SK-N-SH (cell line): ENCODE measurements around the gene CLDN14. TPM values are rescaled to one million over a fixed set of nuclear protein-coding genes. Genes with fewer than 3 reads are reported as not detected.

Experiments
- CTCF ChIA-PET: fragments of 300-600, 350-600 bp; formaldehyde crosslinking; extraction: SDS; loops from one replicate; lab custom pipeline; 2021; lab: Yijun Ruan, JAX
- POLR2A ChIA-PET: fragments of 350-600 bp; sonication (Branson Sonifier 250); formaldehyde crosslinking; extraction: SDS; loops from one replicate; lab custom pipeline; 2020; ENCODE audit warnings: antibody characterized with exemption, inconsistent platforms; lab: Yijun Ruan, JAX
- DNase-seq: peaks from one replicate; pipeline ENCODE4 v3.0.0; 2012
- H2AFZ ChIP-seq: fragments of 200-600 bp; sonication (generic); 2 replicates; pipeline ENCODE4 v1.8.1; 2016; ENCODE audit warnings: antibody characterized with exemption, mild to moderate bottlenecking, low read depth
- H3F3A ChIP-seq: fragments of 200-600 bp; sonication (generic); replicated peaks from 2 replicates; pipeline ENCODE3; 2016; ENCODE audit warnings: antibody characterized with exemption, mild to moderate bottlenecking; ENCODE audit not compliant: insufficient read depth
- H3K27ac ChIP-seq, 2 experiments: fragments of 200-500 bp in 1 of 2; fragments of 200-600 bp in 1 of 2; sonication (Bioruptor generic) in 1 of 2; sonication (generic), shearing (Covaris generic) in 1 of 2; 2 replicates each; pipeline versions ENCODE4 v1.5.1 to v1.6.1; 2014 to 2016; ENCODE audit warnings: low read depth in 2 of 2, inconsistent platforms in 1 of 2, low read length in 1 of 2, mild to moderate bottlenecking in 1 of 2, mixed read lengths in 1 of 2
- H3K27me3 ChIP-seq: fragments of 200-600 bp; sonication (generic), shearing (Covaris generic); 2 replicates; pipeline ENCODE4 v1.6.1; 2016; ENCODE audit warnings: mixed run types; ENCODE audit not compliant: insufficient read depth
- H3K36me3 ChIP-seq, 2 experiments: fragments of 200-500 bp in 1 of 2; fragments of 200-600 bp in 1 of 2; sonication (Bioruptor generic) in 1 of 2; sonication (generic) in 1 of 2; replicated peaks in 1 of 2; 2 replicates each; pipeline versions ENCODE3 to v1.5.1; 2014 to 2016; ENCODE audit warnings: low read length in 1 of 2, mild to moderate bottlenecking in 1 of 2; ENCODE audit not compliant: insufficient read depth in 2 of 2, control insufficient read depth in 1 of 2
- H3K4me1 ChIP-seq, 2 experiments: fragments of 200-500 bp in 1 of 2; fragments of 200-600 bp in 1 of 2; sonication (Bioruptor generic) in 1 of 2; sonication (generic), shearing (Covaris generic) in 1 of 2; 2 replicates each; pipeline versions ENCODE4 v1.5.1 to v1.6.1; 2014 to 2016; ENCODE audit warnings: low read depth in 1 of 2, low read length in 1 of 2, mixed run types in 1 of 2; ENCODE audit not compliant: insufficient read depth in 2 of 2, control insufficient read depth in 1 of 2
- H3K4me2 ChIP-seq: fragments of 200-600 bp; sonication (generic), shearing (Covaris generic); 2 replicates; pipeline ENCODE4 v1.6.1; 2017; ENCODE audit warnings: mixed run types
- H3K4me3 ChIP-seq, 2 experiments: fragments of 200-500 bp in 1 of 2; fragments of 200-600 bp in 1 of 2; sonication (Bioruptor generic) in 1 of 2; sonication (generic), shearing (Covaris generic) in 1 of 2; 2 replicates each; pipeline versions ENCODE4 v1.5.1 to v1.8.1; 2014 to 2016; ENCODE audit warnings: low read depth in 2 of 2, inconsistent platforms in 1 of 2, low read length in 1 of 2, mild to moderate bottlenecking in 1 of 2, mixed read lengths in 1 of 2, moderate library complexity in 1 of 2
- H3K79me2 ChIP-seq: fragments of 200-600 bp; sonication (generic); 2 replicates; pipeline ENCODE4 v1.8.1; 2017; ENCODE audit warnings: mild to moderate bottlenecking; ENCODE audit not compliant: insufficient read depth
- H3K9ac ChIP-seq: fragments of 200-600 bp; sonication (generic); 2 replicates; pipeline ENCODE4 v1.6.1; 2017; ENCODE audit warnings: mixed run types
- H3K9me2 ChIP-seq: fragments of 200-600 bp; sonication (generic); 2 replicates; pipeline ENCODE4 v1.6.1; 2017; ENCODE audit warnings: mixed run types
- H3K9me3 ChIP-seq: fragments of 200-600 bp; sonication (generic); 2 replicates; pipeline ENCODE4 v1.6.1; 2017; ENCODE audit warnings: mixed run types, mild to moderate bottlenecking, moderate library complexity
- H4K20me1 ChIP-seq: fragments of 200-600 bp; sonication (generic); 2 replicates; pipeline ENCODE4 v1.6.1; 2017; ENCODE audit warnings: mild to moderate bottlenecking, mixed run types; ENCODE audit not compliant: insufficient read depth
- CHD2 ChIP-seq: fragments of 150-350 bp; IDR thresholded peaks from 2 replicates; pipeline ENCODE4 v1.6.1; 2018; ENCODE audit warnings: low read length; ENCODE audit not compliant: partially characterized antibody
- ELF1 ChIP-seq: IDR thresholded peaks from 2 replicates; pipeline ENCODE4 v1.4.0; 2012
- MEF2A ChIP-seq: IDR thresholded peaks from 2 replicates; pipeline ENCODE4 v1.4.0; 2012; ENCODE audit warnings: low read depth, borderline replicate concordance
- NRF1 ChIP-seq: IDR thresholded peaks from 2 replicates; pipeline ENCODE4 v1.6.1; 2012; ENCODE audit warnings: low read depth, mild to moderate bottlenecking, low read length
- POLR2AphosphoS5 ChIP-seq: IDR thresholded peaks from 2 replicates; pipeline ENCODE4 v1.6.1; 2012; ENCODE audit warnings: low read depth, low read length
- RAD21 ChIP-seq: IDR thresholded peaks from 2 replicates; pipeline ENCODE4 v1.6.1; 2012; ENCODE audit warnings: mild to moderate bottlenecking, low read length
- SIN3A ChIP-seq: IDR thresholded peaks from 2 replicates; pipeline ENCODE4 v1.6.1; 2012; ENCODE audit warnings: low read depth, mild to moderate bottlenecking, low read length, moderate library complexity, borderline replicate concordance
- SMC3 ChIP-seq: IDR thresholded peaks from 2 replicates; pipeline ENCODE4 v1.6.1; 2012; ENCODE audit warnings: low read depth, low read length, improper control_type of control experiment
- USF2 ChIP-seq: fragments of 150-350 bp; IDR thresholded peaks from 2 replicates; pipeline ENCODE4 v1.6.1; 2017; ENCODE audit warnings: antibody characterized with exemption, low read length, low read depth, borderline replicate concordance
- YY1 ChIP-seq: IDR thresholded peaks from 2 replicates; pipeline ENCODE4 v1.4.0; 2012; ENCODE audit warnings: low read depth, mild to moderate bottlenecking
- ZBTB33 ChIP-seq: IDR thresholded peaks from 2 replicates; pipeline ENCODE4 v1.4.0; 2012; ENCODE audit warnings: low read depth, borderline replicate concordance
- WGBS: methylation state at CpG from one replicate; pipeline ENCODE4 v1.1.6; 2017; ENCODE audit warnings: low lambda C conversion rate; 5-methylcytosine and 5-hydroxymethylcytosine counted together
- polyA plus RNA-seq, 3 experiments: library from polyadenylated mRNA; depleted of rRNA; stranded (reverse); fragments of >200 nt; gene quantifications; 2 replicates each; pipeline ENCODE4 v1.2.3, GENCODE V29; 2012
- TF ChIP-seq, protein P1 (sequence below): IDR thresholded peaks from 2 replicates; pipeline ENCODE4 v1.6.1; 2012; ENCODE audit warnings: mild to moderate bottlenecking, low read depth, low read length, moderate library complexity
- TF ChIP-seq, protein P2 (sequence below): fragments of 200-600 bp; sonication (generic); IDR thresholded peaks from 2 replicates; pipeline ENCODE4 v1.6.1; 2017; ENCODE audit warnings: antibody characterized with exemption, mild to moderate bottlenecking, moderate library complexity
- TF ChIP-seq, protein P3 (sequence below): fragments of 150-350 bp; IDR thresholded peaks from 2 replicates; pipeline ENCODE4 v1.6.1; 2016; ENCODE audit warnings: mild to moderate bottlenecking, low read depth, low read length

CLDN14 gene
- polyA plus RNA-seq, 1 of the 3 experiments (the other 2 are of a cell fraction), result not detected

- Histone ChIP-seq H3K4me1 (peaks cover 0 to 5% of the 10 kb centered on the region in 2 experiments; a peak in 2 of 4 replicates), H3K36me3 (peaks cover 0 to 4% of the 10 kb centered on the region in 2 experiments), H3F3A (peaks cover 9% of the 10 kb centered on the region), H3K9ac (no peak overlapping the region), H3K9me2 (no peaks in the 10 kb centered on the region), H4K20me1 (no peaks in the 10 kb centered on the region), H3K79me2 (no peaks in the 10 kb centered on the region), H3K27me3 (no peaks in the 10 kb centered on the region), H3K27ac (no peak overlapping the region), H3K4me2 (no peak overlapping the region), H3K9me3 (no peaks in the 10 kb centered on the region), H2AFZ (no peak overlapping the region), H3K4me3 (peak overlapping the region in 1 of 2 experiments; percentile 37; a peak in 1 of 4 replicates)
- ChIA-PET POLR2A (no interaction called here), CTCF (interaction anchor here (0.6 to 1.6 kb wide), 14 partner anchors 9 to 281 kb away, joined by 3 to 5 read pairs (median 3); no protein-coding TSS in a partner anchor)
- TF ChIP-seq SMC3 (peak; percentile 13; the same call in 1 of the 2 replicates), ELF1 (no peak), YY1 (no peak), SIN3A (no peak), RAD21 (peak; percentile 23; the same call in 1 of the 2 replicates)
- TF ChIP-seq, protein P1, sequence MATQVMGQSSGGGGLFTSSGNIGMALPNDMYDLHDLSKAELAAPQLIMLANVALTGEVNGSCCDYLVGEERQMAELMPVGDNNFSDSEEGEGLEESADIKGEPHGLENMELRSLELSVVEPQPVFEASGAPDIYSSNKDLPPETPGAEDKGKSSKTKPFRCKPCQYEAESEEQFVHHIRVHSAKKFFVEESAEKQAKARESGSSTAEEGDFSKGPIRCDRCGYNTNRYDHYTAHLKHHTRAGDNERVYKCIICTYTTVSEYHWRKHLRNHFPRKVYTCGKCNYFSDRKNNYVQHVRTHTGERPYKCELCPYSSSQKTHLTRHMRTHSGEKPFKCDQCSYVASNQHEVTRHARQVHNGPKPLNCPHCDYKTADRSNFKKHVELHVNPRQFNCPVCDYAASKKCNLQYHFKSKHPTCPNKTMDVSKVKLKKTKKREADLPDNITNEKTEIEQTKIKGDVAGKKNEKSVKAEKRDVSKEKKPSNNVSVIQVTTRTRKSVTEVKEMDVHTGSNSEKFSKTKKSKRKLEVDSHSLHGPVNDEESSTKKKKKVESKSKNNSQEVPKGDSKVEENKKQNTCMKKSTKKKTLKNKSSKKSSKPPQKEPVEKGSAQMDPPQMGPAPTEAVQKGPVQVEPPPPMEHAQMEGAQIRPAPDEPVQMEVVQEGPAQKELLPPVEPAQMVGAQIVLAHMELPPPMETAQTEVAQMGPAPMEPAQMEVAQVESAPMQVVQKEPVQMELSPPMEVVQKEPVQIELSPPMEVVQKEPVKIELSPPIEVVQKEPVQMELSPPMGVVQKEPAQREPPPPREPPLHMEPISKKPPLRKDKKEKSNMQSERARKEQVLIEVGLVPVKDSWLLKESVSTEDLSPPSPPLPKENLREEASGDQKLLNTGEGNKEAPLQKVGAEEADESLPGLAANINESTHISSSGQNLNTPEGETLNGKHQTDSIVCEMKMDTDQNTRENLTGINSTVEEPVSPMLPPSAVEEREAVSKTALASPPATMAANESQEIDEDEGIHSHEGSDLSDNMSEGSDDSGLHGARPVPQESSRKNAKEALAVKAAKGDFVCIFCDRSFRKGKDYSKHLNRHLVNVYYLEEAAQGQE, result no peak
- TF ChIP-seq, protein P2, sequence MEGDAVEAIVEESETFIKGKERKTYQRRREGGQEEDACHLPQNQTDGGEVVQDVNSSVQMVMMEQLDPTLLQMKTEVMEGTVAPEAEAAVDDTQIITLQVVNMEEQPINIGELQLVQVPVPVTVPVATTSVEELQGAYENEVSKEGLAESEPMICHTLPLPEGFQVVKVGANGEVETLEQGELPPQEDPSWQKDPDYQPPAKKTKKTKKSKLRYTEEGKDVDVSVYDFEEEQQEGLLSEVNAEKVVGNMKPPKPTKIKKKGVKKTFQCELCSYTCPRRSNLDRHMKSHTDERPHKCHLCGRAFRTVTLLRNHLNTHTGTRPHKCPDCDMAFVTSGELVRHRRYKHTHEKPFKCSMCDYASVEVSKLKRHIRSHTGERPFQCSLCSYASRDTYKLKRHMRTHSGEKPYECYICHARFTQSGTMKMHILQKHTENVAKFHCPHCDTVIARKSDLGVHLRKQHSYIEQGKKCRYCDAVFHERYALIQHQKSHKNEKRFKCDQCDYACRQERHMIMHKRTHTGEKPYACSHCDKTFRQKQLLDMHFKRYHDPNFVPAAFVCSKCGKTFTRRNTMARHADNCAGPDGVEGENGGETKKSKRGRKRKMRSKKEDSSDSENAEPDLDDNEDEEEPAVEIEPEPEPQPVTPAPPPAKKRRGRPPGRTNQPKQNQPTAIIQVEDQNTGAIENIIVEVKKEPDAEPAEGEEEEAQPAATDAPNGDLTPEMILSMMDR, result peak; percentile 82
- 51% methylated on average over 19 of the region's 28 CpGs for WGBS
- DNase-seq, result peak; percentile 59
These were observed 57.4 kb downstream of the CLDN14 start for GRCh38 chr21:36422279-36423098.

DNA sequence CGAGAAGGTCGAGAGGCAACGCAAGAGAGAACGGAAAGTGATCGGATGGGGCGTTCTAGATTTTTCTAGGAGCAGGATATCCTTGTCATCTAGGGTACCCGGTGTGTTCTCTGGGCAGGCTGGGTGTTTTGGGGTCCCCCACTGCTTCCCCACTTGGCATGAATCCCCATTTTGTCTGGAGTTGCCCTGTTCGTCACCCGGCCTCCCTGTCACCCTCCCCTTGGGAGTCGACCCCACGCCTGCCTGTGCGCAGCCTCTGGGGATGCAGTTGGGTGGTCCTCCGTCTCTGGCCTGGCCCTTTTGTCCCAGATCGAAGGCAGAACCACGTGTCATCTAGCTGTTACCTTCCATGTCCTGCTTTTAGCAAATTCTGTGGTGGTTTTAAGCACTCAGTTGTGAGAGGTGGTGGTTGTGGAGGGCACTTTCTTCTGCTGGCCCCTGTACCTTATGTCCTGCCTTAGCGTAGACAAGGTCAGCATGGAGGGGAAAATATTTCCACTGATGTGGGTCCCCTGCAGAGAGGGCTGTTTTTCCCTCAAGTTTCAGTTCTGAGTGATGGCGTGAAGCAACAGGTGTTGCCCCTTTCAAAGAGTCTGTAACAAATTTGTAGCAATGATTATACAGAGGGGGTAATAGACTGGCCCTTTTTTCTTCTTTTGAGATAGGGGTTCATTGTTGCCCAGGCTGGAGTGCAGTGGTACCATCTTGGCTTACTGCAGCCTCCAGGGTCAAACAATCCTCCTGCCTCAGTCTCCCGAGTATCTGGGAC is 59.2 kb downstream of the CLDN14 start:
- ChIA-PET CTCF (interaction anchor here (0.6 to 1.0 kb wide), 4 partner anchors 9 to 30 kb away, joined by 3 to 4 read pairs (median 4); no protein-coding TSS in a partner anchor), POLR2A (no interaction called here)
- Histone ChIP-seq H4K20me1 (no peaks in the 10 kb centered on the region), H3F3A (peaks cover 9% of the 10 kb centered on the region), H3K9me2 (no peaks in the 10 kb centered on the region), H3K4me1 (peaks cover 0 to 5% of the 10 kb centered on the region in 2 experiments; a peak in 2 of 4 replicates), H3K4me2 (no peak overlapping the region), H3K9me3 (no peaks in the 10 kb centered on the region), H2AFZ (no peak overlapping the region), H3K9ac (no peak overlapping the region), H3K27me3 (no peaks in the 10 kb centered on the region), H3K79me2 (no peaks in the 10 kb centered on the region), H3K4me3 (no peak overlapping the region), H3K36me3 (peaks cover 4 to 7% of the 10 kb centered on the region in 2 experiments), H3K27ac (no peak overlapping the region)
- WGBS, result 94% methylated on average over 18 of the region's 18 CpGs
- DNase-seq, result no peak
- TF ChIP-seq NRF1, result no peak
- no peak for TF ChIP-seq CHD2
- TF ChIP-seq POLR2AphosphoS5, result no peak
- TF ChIP-seq, protein P3, sequence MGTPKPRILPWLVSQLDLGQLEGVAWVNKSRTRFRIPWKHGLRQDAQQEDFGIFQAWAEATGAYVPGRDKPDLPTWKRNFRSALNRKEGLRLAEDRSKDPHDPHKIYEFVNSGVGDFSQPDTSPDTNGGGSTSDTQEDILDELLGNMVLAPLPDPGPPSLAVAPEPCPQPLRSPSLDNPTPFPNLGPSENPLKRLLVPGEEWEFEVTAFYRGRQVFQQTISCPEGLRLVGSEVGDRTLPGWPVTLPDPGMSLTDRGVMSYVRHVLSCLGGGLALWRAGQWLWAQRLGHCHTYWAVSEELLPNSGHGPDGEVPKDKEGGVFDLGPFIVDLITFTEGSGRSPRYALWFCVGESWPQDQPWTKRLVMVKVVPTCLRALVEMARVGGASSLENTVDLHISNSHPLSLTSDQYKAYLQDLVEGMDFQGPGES, result no peak
- no peak for TF ChIP-seq MEF2A
- TF ChIP-seq YY1, result no peak
- no peak for TF ChIP-seq ZBTB33
- no peak for TF ChIP-seq USF2
